GM19467 (cell line): ENCODE measurements around the gene PDLIM5.
"Not testable (repeated sequence)": the region's sequence is repeated elsewhere in the genome, so short reads cannot be mapped to it uniquely, and the experiment has no call there.

ENCODE experiments used
- ATAC-seq: cut with Tn5 transposase; IDR thresholded peaks from one replicate; pipeline ENCODE4 v1.9.1; 2021; ENCODE audit warnings: mild to moderate bottlenecking, moderate library complexity; ENCODE audit not compliant: unreplicated experiment

The PDLIM5 gene

DNA sequence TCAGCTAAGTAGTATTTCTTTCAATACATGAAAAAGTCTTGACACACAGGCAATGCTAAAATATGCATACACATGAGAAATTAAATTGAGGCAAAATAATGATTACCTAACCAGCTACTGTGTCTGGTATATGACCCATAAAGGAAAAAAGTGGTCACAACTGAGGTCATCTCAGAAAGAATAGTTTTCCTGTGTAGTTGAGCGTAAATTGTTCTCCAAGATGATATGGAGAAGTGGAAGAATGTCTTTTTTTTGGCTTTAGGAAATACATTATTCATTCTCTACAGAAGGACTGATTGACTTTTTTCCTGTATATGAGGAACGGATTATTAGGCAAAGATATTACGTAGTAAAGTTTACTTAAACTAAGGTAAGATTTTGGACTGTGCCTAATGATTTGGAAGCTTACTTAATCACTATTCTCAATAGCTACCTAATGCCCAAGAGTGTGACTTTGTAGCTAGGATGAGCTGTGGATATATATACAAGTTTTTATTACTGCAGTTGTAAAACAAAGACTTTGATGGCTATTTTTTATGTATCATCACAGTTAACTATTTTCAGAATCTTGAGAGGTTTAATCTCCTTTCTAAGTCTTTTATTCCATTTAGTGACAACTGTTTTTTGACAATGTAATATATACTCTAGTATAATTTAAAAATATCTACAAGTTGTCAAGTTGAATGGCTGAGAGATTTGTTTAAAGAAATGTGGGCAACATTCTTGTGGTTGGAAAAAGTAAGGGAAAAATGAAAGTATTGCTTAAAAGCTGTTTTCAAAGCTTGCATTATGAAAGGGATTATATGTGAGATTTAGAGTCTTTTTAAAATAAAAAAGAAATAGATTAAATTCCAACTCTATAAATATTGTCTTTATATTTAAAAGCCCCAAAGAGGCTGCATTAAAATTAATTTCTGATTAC lies 100.2 kb downstream of the PDLIM5 start:
- ATAC-seq: no peak

DNA sequence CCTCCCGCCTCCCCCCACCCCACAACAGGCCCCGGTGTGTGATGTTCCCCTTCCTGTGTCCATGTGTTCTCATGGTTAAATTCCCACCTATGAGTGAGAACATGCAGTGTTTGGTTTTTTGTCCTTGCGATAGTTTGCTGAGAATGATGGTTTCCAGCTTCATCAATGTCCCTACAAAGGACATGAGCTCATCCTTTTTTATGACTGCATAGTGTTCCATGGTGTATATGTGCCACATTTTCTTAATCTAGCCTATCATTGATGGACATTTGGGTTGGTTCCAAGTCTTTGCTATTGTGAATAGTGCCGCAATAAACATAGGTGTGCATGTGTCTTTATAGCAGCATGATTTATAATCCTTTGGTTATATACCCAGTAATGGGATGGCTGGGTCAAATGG lies 104.3 kb downstream of the PDLIM5 start:
- ATAC-seq: not testable (repeated sequence)

DNA sequence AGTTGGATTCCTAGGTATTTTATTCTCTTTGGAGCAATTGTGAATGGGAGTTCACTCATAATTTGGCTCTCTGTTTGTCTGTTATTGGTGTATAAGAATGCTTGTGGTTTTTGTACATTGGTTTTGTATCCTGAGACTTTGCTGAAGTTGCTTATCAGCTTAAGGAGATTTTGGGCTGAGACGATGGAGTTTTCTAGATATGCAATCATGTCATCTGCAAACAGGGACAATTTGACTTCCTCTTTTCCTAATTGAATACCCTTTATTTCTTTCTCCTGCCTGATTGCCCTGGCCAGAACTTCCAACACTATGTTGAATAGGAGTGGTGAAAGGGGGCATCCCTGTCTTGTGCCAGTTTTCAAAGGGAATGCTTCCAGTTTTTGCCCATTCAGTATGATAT lies 105.9 kb downstream of the PDLIM5 start:
- ATAC-seq: not testable (repeated sequence)

DNA sequence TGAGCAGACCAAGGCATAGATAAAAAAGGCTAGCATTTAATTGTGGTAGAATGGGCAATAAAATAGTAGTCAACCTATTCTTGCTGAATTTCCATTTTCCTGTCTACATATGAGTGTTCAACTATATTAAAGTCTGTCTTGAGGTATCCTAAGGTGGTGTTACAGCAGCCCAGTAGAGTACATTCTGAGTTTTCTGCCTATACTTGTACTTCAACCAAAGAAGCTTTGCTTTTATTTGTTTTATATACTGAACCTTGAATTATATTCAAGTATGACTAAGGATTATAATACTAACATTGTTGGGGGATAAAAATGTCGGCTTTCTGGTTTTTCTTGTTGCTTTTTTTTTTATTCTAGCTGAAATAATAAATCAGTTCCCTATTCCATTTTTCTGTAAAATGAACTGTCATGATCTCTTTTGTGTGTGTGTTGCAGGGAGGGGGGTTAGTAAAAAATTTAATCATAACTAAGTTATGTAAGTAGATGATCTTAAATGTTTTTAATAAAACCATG lies 106.7 kb downstream of the PDLIM5 start:
- no peak for ATAC-seq

- no peak for ATAC-seq
These were observed 107.6 kb downstream of the PDLIM5 start for GRCh38 chr4:94559351-94559806.

GRCh38 chr4:94561249-94562024 lies 109.7 kb downstream of the PDLIM5 start:
- ATAC-seq: no peak

GRCh38 chr4:94562285-94562684 lies 110.5 kb downstream of the PDLIM5 start:
- no peak for ATAC-seq

DNA sequence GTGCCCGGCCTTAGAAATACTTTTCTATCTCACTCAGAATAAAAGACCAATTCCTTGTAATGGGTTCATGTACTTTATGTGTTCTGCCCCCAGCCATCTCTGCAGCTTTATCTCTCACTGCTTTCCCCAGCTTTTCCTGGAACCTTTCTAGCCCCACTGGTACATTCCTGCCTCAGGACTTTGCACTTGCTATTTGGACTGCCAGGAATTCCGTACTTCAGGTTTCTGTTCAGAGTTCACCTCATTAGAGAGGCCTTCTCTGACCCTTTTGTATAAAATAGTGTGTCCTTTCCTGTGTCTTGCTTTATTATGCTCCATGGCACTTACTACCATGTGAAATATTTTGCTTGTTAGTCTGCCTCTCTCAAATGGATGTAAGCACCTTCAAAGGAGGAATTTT lies 112.5 kb downstream of the PDLIM5 start:
- no peak for ATAC-seq

DNA sequence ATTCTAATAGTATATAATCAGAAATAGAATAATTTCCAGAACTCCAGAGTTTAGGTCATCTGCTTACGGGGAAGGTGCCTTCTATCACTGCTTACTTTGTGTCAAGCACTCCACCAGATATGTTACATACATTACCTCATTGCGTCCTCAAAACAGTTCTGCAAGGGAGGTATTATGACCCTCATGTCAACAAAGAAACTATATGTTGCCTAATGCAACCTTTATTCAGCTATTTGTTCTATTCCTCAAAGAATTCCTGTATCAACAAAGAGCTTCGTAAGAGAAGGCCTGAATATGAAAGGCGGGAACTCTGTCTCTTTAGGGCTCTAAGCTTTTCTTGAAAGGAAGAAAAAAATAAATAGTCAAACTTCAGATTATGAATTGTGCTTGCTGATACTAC lies 114.7 kb downstream of the PDLIM5 start:
- no peak for ATAC-seq

- ATAC-seq: no peak
These were observed 116.1 kb downstream of the PDLIM5 start for GRCh38 chr4:94567811-94568210.

DNA sequence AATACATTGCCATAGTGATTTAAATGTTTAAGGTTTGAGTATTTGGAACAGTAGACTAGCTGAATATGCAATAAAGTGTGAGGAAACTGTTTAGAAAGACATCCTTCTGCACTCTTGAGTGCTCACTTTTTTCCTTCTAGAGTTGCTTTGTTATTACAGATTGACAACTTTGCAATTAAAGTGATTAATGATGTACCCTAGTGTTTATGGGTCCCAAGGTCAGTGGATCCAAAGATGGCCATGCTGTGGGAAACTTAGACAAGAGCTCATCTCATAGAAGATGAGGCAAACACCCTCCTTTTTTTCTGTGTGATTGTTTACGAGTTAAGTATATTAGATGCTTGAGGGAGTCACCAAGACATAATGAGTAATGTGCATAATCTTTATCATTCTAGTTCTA lies 118.8 kb downstream of the PDLIM5 start:
- ATAC-seq: no peak

DNA sequence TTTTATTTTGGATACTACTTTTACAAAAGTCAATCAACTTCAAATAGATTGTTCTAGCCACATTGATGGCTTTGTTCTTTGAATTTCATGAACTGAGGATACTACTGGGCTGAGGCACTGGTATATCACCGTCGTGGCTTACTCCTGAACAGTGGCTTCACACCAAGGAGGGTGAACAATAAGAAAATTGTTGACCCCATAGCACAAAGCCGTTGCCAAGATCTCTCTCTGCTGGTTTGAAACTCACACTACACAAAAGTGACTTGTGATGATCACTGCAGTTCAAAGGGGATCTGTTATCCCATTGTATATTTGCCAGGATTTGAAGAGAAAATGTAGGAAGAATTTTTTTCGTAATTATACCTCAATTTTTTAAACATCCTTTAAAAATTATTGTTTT lies 119.6 kb downstream of the PDLIM5 start:
- no peak for ATAC-seq

DNA sequence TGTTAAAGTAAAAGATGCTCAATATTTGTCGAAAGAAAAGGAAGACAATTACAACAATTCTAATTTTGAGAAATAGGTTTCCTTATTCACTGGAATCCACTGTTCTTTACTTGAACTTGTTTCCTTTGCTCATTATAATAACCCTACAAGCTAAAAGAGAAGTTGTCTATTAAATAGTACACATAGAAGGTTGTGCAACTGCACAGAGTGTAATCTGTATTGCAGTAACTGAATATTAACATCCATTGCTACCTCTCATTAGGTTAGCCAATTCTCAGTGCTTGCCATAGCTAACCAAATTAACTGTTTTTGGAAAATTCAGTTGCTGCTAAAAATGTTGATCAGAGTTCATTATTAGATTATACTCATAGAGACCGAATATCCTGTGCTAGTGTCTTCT lies 120.0 kb downstream of the PDLIM5 start:
- no peak for ATAC-seq

DNA sequence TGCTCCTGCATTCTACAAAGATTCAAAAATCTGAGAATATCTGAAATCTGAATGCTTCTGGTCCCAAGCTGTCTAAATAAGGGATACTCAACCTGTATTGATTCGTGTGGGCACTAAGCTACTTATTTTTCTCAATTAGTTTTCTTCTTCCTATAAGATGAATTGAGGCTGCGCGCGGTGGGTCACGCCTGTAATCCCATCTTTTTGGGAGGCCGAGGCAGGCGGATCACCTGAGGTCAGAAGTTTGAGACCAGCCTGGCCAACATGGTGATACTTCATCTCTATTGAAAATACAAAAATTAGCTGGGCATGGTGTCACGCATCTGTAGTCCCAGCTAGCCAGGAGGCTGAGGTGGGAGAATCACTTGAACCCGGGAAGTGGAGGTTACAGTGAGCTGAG lies 122.3 kb downstream of the PDLIM5 start:
- ATAC-seq: no peak

- no peak for ATAC-seq
These were observed 122.9 kb downstream of the PDLIM5 start for GRCh38 chr4:94574616-94575015.

DNA sequence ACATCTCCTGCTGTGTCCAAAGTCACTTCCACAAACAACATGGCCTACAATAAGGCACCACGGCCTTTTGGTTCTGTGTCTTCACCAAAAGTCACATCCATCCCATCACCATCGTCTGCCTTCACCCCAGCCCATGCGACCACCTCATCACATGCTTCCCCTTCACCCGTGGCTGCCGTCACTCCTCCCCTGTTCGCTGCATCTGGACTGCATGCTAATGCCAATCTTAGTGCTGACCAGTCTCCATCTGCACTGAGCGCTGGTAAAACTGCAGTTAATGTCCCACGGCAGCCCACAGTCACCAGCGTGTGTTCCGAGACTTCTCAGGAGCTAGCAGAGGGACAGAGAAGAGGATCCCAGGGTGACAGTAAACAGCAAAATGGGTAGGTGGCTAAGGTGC lies 123.9 kb downstream of the PDLIM5 start:
- ATAC-seq: no peak

GRCh38 chr4:94576210-94576609 lies 124.5 kb downstream of the PDLIM5 start:
- ATAC-seq: no peak

DNA sequence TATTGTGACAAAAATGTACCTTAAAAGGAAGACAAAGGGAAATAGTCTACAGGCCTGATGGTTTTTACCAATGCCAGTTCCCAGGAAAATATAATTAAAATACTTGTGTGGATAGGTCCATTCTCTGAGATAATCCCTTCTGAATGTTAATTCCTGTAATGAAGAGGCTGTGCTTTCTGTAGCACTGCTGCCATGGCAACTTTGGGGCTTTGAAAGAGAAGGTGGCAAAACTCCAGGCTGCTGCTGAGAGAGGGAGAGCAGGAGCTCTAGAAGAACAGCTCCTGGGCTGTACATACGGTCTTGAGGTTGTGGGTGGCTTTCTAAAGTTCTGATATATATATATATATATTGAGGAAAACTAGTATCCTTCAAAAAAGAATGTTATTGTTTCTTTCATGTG lies 125.4 kb downstream of the PDLIM5 start:
- no peak for ATAC-seq

GRCh38 chr4:94578195-94578594 lies 126.5 kb downstream of the PDLIM5 start:
- no peak for ATAC-seq

DNA sequence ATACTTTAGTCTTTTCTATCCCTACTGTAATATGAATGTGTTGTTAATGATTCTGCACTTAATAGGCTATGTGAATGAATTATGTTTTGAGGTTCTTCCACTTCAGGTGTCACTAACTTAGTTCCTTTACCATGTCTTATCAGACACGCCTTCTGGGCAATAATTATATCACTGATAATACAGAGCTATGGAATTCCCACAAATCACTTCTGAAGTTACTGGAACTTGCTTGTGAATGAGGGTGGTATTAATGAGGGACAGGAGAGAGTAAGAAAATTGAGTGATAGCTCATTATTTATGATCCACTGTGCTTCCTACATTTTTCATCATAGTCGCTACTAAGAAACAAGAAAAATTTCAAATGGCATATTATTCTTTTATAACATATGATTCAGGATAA lies 130.0 kb downstream of the PDLIM5 start:
- ATAC-seq: no peak

DNA sequence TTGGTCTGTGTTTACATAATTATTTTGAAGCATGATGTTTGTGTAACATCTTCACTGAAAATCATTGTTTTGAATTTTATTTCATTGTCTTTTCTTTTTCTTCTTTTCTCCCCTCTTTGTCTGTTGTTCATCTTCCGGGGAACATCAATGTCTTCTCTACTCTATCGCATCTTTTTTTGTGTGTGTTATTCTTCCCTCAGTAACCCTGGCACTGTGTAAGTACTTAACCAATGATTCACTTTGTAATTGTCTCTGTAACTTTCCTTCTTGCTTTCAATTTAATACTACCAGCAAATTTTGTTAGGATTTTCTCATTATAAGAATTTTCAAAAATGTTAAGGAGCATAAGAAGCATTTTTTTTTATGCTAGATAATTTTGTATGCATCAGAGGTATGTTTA lies 130.8 kb downstream of the PDLIM5 start:
- ATAC-seq: no peak
